ENCODE data around the gene MRPL43. TPM values are rescaled to one million over a fixed set of nuclear protein-coding genes. Genes with fewer than 3 reads are reported as not detected.

MRPL43 gene
- total and polyA plus RNA-seq, 8 donors: 31.0 to 93.5 (median 39.7) TPM

DNA sequence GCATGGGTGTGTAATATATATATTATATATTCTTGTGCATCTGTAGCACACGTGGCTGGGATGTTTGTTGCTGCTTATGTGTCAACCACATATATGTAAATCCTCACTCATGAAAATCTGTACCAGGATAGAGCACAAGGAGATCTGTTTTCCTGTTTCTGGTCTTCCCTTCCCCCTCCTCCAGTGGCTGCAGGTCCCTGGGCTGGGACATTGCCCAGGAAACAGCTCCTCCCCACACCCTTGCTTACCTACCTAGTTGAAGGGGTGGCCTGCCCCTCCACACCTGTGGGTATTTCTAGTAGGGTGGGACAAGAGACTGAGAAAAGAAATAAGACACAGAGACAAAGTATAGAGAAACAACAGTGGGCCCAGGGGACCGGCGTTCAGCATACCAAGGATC lies 46.0 kb upstream of the MRPL43 start:
- WGBS, 2 donors: 64 to 76% methylated on average over 3 of the region's 3 CpGs
- intact Hi-C loops (cut with DNase I): no loop called here
- TF ChIP-seq, protein P1, sequence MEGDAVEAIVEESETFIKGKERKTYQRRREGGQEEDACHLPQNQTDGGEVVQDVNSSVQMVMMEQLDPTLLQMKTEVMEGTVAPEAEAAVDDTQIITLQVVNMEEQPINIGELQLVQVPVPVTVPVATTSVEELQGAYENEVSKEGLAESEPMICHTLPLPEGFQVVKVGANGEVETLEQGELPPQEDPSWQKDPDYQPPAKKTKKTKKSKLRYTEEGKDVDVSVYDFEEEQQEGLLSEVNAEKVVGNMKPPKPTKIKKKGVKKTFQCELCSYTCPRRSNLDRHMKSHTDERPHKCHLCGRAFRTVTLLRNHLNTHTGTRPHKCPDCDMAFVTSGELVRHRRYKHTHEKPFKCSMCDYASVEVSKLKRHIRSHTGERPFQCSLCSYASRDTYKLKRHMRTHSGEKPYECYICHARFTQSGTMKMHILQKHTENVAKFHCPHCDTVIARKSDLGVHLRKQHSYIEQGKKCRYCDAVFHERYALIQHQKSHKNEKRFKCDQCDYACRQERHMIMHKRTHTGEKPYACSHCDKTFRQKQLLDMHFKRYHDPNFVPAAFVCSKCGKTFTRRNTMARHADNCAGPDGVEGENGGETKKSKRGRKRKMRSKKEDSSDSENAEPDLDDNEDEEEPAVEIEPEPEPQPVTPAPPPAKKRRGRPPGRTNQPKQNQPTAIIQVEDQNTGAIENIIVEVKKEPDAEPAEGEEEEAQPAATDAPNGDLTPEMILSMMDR (IDR thresholded peaks at IDR 0.05): no peak
- FAIRE-seq (no peak), DNase-seq (no peak), ATAC-seq (no peak)
- Histone ChIP-seq H3K36me3 (peaks cover 0 to 25% (median 18%) of the 10 kb centered on the region in 3 donors), H3K9me3 (no peaks in the 10 kb centered on the region), H3K4me3 (peak overlapping the region in 2 of 4 donors; percentile 54 to 73), H3K27me3 (no peaks in the 10 kb centered on the region), H3K27ac (peak overlapping the region; percentile 72 to 91 (median 89)), H3K4me1 (peaks cover 0 to 12% (median 0%) of the 10 kb centered on the region in 3 donors)

DNA sequence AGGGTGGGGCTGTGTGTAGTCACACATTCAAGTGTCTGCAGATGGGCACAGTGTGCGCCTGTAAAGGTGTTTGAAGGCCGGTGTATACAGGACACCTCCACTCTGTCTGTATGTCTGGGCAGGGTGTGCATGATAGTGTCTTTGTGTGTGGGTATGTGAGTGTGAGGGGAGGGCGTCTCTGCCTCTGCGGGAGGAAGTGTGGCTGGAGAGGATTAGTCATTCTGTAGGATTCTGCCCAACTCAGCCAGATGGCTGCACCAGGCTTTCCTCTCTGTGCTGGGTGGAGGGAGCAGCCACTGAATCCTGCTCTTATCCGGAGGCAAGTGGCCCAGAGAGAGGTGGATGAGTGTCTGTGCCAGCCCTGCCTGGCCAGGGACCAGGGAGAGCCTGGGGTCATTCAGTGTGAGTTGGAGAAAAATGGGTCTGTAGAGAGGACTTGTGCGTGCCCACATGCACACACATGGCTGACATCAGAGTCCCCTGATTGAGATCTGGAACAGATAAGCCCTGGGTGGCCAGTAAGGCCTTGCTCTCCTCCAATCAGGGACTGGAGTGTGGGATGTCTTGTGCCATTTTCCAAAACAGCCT lies 45.4 kb upstream of the MRPL43 start:
- intact Hi-C loops (cut with DNase I): no loop called here
- Histone ChIP-seq H3K27me3 (no peaks in the 10 kb centered on the region), H3K4me3 (peak overlapping the region; percentile 48 to 73 (median 56)), H3K36me3 (peaks cover 0 to 23% (median 16%) of the 10 kb centered on the region in 3 donors), H3K27ac (peak overlapping the region; percentile 72 to 91 (median 89)), H3K9me3 (no peaks in the 10 kb centered on the region), H3K4me1 (peaks cover 0 to 12% (median 0%) of the 10 kb centered on the region in 3 donors)
- FAIRE-seq: no peak
- WGBS, 2 donors: 13 to 18% methylated on average over 6 of the region's 6 CpGs
- ATAC-seq: peak; percentile 37 to 67 (median 48)
- DNase-seq: peak in 2 of 6 donors; percentile 55 to 63
- TF ChIP-seq, protein P1 (IDR thresholded peaks at IDR 0.05): no peak

DNA sequence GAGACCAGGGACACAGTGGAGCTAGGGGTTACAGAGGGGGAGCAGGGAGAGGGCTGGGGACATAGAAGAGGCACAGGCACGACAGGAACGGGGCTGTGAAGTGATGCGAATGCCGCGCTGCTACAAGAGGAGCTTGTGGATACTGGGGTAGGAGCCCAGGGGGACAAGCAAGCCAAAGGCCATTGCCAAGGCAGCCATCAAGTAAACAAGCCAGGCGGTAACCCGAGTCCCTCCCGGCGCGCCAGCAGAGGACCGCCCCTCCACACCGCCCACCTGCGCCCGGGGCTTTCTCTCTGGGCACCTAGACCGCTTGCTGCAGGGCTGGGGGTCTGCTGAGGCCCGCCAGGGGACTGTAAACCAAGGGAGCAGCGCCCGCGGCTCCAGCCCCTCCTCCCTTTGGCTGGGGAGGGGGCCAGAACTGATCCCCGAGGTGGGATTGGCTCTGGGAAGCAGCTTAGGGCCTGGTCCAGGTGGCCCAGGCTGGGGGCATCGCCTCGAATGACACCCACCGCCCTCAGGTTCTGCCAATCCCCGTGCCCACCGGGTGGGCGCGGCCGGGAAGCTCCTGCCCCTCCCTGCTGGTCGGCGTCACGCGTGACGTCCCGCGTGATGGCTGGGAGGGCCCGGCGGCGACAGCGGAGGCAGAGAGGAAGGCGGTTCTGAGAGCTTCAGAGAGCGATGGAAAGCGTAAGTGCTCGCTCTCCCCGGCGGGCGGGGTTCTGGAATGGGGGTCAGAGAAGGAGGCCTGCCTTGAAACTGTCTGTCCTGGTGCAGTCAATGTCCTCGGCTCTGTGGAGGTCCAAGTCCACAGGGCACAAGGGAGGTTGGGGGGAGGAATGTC lies 44.7 kb upstream of the MRPL43 start:
- peak overlapping the region; percentile 48 to 73 (median 56) for H3K4me3 ChIP-seq
- DNase-seq (peak; percentile 59 to 89 (median 72)), FAIRE-seq (no peak), ATAC-seq (peak; percentile 59 to 68 (median 62))
- H3K27me3 ChIP-seq: no peaks in the 10 kb centered on the region
- peaks cover 0 to 12% (median 0%) of the 10 kb centered on the region in 3 donors for H3K4me1 ChIP-seq
- peak overlapping the region; percentile 72 to 91 (median 89) for H3K27ac ChIP-seq
- TF ChIP-seq, protein P1 (IDR thresholded peaks at IDR 0.05): no peak
- H3K9me3 ChIP-seq: no peaks in the 10 kb centered on the region
- intact Hi-C loops (cut with DNase I): no loop called here
- peaks cover 0 to 16% (median 11%) of the 10 kb centered on the region in 3 donors for H3K36me3 ChIP-seq
- 1% methylated on average over 42 to 47 of the region's 47 CpGs for WGBS, 2 donors

DNA sequence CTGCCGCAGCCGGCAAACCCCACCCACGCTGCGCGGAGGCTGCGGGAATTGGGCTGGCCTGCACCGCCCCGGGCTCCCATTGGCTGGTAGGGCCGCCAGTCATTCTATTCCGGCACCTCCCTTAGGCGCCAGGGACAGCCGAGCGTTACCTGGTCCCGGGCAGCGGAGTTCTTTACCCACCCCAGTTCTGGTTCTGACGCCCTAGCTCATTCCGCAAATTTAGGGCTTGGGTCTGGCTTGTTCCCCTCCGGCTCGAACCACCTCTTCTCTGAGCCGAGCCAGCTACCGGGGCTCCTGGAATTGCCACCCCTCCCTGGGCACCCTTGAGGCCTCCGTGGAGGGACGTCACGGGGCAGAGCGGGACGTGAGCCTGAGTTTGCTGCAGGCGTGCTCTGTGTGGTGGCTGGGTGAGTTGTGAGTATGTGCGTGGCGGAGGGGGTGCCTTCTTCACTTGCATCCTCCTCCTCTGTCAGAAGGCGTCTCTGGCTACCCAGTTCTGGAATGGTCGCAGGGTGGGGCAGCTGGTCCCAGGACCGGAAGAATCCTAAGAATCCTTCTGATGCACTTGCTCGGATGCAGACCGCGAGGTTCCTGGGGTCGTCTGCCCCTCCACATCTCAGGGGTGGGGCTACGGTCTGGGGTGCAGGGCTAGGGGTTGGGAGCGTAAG lies 44.0 kb upstream of the MRPL43 start, which contains the start of the genes PDZD7 and SFXN3:
TSS of gene PDZD7 (minus strand) at position 2 of the 668 bp plus-strand sequence. CDS start 910 bp downstream, outside the sequence.
TSS of gene SFXN3 (plus strand) at position 107 of the 668 bp plus-strand sequence. CDS start 3,461 bp downstream, outside the sequence.
- H3K4me3 ChIP-seq: peak within 1 kb of the TSS; percentile 48 to 73 (median 56)
- DNase-seq: peak; percentile 97 to 98 (median 98)
- H3K27ac ChIP-seq: peak within 1 kb of the TSS; percentile 72 to 91 (median 89)
- TF ChIP-seq, protein P1 (IDR thresholded peaks at IDR 0.05): no peak
- no peaks in the 10 kb centered on the region for H3K27me3 ChIP-seq
- 0% methylated on average over 35 to 38 of the region's 38 CpGs for WGBS, 2 donors
- no peak for FAIRE-seq
- H3K36me3 ChIP-seq: peaks cover 0 to 9% (median 5%) of the 10 kb centered on the region in 3 donors
- ATAC-seq: peak; percentile 91 to 94 (median 92)
- no peaks in the 10 kb centered on the region for H3K9me3 ChIP-seq
- H3K4me1 ChIP-seq: peaks cover 0 to 12% (median 0%) of the 10 kb centered on the region in 3 donors
- intact Hi-C loops (cut with DNase I): no loop called here
